HepG2 (cell line): ENCODE results near the gene DPM2. TPM values are rescaled to one million over a fixed set of nuclear protein-coding genes. Genes with fewer than 3 reads are reported as not detected.
A peak's percentile ranks its signal among the peaks of the same experiment; 100 is the strongest.

Experiments used
- CBX1 ChIP-seq: IDR thresholded peaks from one replicate; pipeline ENCODE4 v1.6.1; 2016; ENCODE audit warnings: antibody characterized with exemption, low read depth
- CENPX ChIP-seq: sonication (generic); formaldehyde crosslinking; IDR thresholded peaks from 2 replicates; pipeline ENCODE4 v1.9.0; 2021; ENCODE audit warnings: mild to moderate bottlenecking, missing genetic modification reagents, moderate library complexity
- GATAD1 ChIP-seq: IDR thresholded peaks from 2 replicates; pipeline ENCODE4 v1.6.1; 2016; ENCODE audit warnings: missing genetic modification reagents, missing compliant biosample characterization
- GTF3A ChIP-seq: sonication (generic); formaldehyde crosslinking; conservative IDR thresholded peaks from 2 replicates; pipeline ENCODE4 v1.4.0; 2020; ENCODE audit warnings: mild to moderate bottlenecking, missing genetic modification reagents
- MLLT10 ChIP-seq: sonication (generic); formaldehyde crosslinking; IDR thresholded peaks from 2 replicates; pipeline ENCODE4 v1.4.0; 2020; ENCODE audit warnings: missing genetic modification reagents
- NR1H2 ChIP-seq: sonication (generic); formaldehyde crosslinking; IDR thresholded peaks from 2 replicates; pipeline ENCODE4 v1.8.1; 2022; ENCODE audit warnings: low read depth, missing genetic modification reagents, borderline replicate concordance
- NRL ChIP-seq: sonication (generic); formaldehyde crosslinking; IDR thresholded peaks from 2 replicates; pipeline ENCODE4 v1.5.0; 2020; ENCODE audit warnings: missing genetic modification reagents, mild to moderate bottlenecking, moderate library complexity, borderline replicate concordance
- RFXANK ChIP-seq: IDR thresholded peaks from 2 replicates; pipeline ENCODE4 v1.6.1; 2016
- SRY ChIP-seq: sonication (generic); formaldehyde crosslinking; IDR thresholded peaks from 2 replicates; pipeline ENCODE4 v1.8.0; 2022; ENCODE audit warnings: mild to moderate bottlenecking, missing genetic modification reagents
- ZBTB46 ChIP-seq: sonication (generic); formaldehyde crosslinking; IDR thresholded peaks from 2 replicates; pipeline ENCODE4 v1.4.0; 2020; ENCODE audit warnings: mild to moderate bottlenecking, missing genetic modification reagents, borderline replicate concordance
- ZBTB7B ChIP-seq: sonication (generic); formaldehyde crosslinking; IDR thresholded peaks from 2 replicates; pipeline ENCODE4 v1.4.0; 2020; ENCODE audit warnings: missing genetic modification reagents
- ZFAT ChIP-seq: sonication (generic); formaldehyde crosslinking; conservative IDR thresholded peaks from 2 replicates; pipeline ENCODE4 v1.8.1; 2023; ENCODE audit warnings: missing genetic modification reagents, inconsistent platforms
- ZNF10 ChIP-seq: sonication (generic); formaldehyde crosslinking; IDR thresholded peaks from 2 replicates; pipeline ENCODE4 v1.4.0; 2020; ENCODE audit warnings: mild to moderate bottlenecking, low read depth, missing genetic modification reagents, borderline replicate concordance
- ZNF430 ChIP-seq: sonication (generic); formaldehyde crosslinking; IDR thresholded peaks from 2 replicates; pipeline ENCODE4 v1.9.0; 2021; ENCODE audit warnings: mild to moderate bottlenecking, missing genetic modification reagents
- ZNF431 ChIP-seq: sonication (generic); formaldehyde crosslinking; IDR thresholded peaks from 2 replicates; pipeline ENCODE4 v1.9.0; 2022; ENCODE audit warnings: missing genetic modification reagents, low read depth, mild to moderate bottlenecking, borderline replicate concordance
- ZNF615 ChIP-seq: sonication (generic); formaldehyde crosslinking; IDR thresholded peaks from 2 replicates; pipeline ENCODE4 v1.5.0; 2020; ENCODE audit warnings: mild to moderate bottlenecking, missing genetic modification reagents, borderline replicate concordance
- ZSCAN12 ChIP-seq: sonication (generic); formaldehyde crosslinking; IDR thresholded peaks from 2 replicates; pipeline ENCODE4 v1.9.0; 2021; ENCODE audit warnings: mild to moderate bottlenecking, missing genetic modification reagents
- polyA plus RNA-seq, 8 experiments: library from polyadenylated mRNA; depleted of rRNA in 3 of 8; stranded (reverse) in 7 of 8; unstranded in 1 of 8; fragments of >200 nt; fragmentation: Illumina TruSeq in 4 of 8; extraction: Trizol in 4 of 8; gene quantifications; 2 replicates each; pipeline versions ENCODE4 v1.2.1 to v1.2.3, GENCODE V29; 2011 to 2016; ENCODE audit warnings: low read depth in 4 of 8, missing spikeins in 1 of 8, mixed read lengths in 1 of 8; ENCODE audit not compliant: insufficient read depth in 1 of 8
- total RNA-seq, 5 experiments: library from RNA; depleted of rRNA; stranded (reverse); fragments of >200 nt; fragmentation: Illumina TruSeq; extraction: Trizol; gene quantifications; 2 replicates each; pipeline ENCODE4 v1.2.3, GENCODE V29; 2016; ENCODE audit warnings: low read depth in 1 of 5
- TF ChIP-seq, protein P1 (sequence below): sonication (generic); formaldehyde crosslinking; IDR thresholded peaks from 2 replicates; pipeline ENCODE4 v1.4.0; 2020; ENCODE audit warnings: missing genetic modification reagents, borderline replicate concordance
- TF ChIP-seq, protein P2 (sequence below), 2 experiments: fragments of 450-650 bp in 1 of 2; sonication (generic) in 1 of 2; formaldehyde crosslinking; IDR thresholded peaks; 2 replicates each; pipeline versions ENCODE4 v1.5.0 to v1.8.0; 2020 to 2022; ENCODE audit warnings: mild to moderate bottlenecking in 1 of 2, missing genetic modification reagents in 1 of 2
- TF ChIP-seq, protein P3 (sequence below): sonication (generic); formaldehyde crosslinking; IDR thresholded peaks from 2 replicates; pipeline ENCODE4 v1.8.1; 2023; ENCODE audit warnings: mild to moderate bottlenecking, inconsistent platforms, moderate library complexity, missing genetic modification reagents, borderline replicate concordance
- TF ChIP-seq, protein P4 (sequence below): sonication (generic); formaldehyde crosslinking; IDR thresholded peaks from 2 replicates; pipeline ENCODE4 v1.5.0; 2020; ENCODE audit warnings: mild to moderate bottlenecking, missing genetic modification reagents

The DPM2 gene
- total and polyA plus RNA-seq, 2 of the 13 experiments (the other 11 are each of a cell fraction or from before 2014, with no cell fraction given): 24.8 to 35.3 TPM

DNA sequence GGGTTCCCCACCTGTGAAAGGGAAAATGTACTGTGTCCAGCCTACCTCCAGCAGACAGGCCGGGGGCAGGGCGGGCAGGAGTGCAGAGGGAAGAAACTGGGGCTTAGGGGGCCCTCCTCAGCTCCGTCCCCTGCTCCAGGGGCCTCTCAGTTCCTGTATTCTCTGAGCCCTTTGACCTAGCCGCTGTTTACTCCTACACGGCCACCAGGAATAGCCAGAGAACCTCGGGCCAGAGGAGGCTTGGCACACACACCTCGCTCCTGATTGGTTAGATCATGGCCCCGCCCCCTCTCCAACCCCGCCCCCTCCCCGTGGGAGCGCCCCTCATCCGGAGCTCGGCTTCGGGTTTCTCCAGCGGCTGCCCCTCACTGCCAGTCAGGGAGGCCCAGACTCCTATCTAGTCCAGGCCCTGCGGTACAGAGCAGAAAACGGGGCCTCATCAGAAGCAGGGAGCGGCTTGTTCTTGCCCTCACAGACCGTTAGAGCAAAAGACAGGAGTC, 40.4 kb downstream of the DPM2 start (continued):
- TF ChIP-seq GATAD1 (CRISPR knock-in tag) (no peak), NRL (CRISPR knock-in tag) (no peak), ZNF615 (CRISPR knock-in tag) (no peak), RFXANK (CRISPR knock-in tag) (no peak), ZSCAN12 (CRISPR knock-in tag) (no peak), ZNF431 (CRISPR knock-in tag) (no peak), GTF3A (CRISPR knock-in tag) (no peak), ZBTB7B (CRISPR knock-in tag) (peak; percentile 87), CBX1 (peak; percentile 21), ZNF430 (CRISPR knock-in tag) (peak; percentile 37; the same call in 1 of the 2 replicates), ZNF10 (CRISPR knock-in tag) (no peak), NR1H2 (CRISPR knock-in tag) (no peak), CENPX (no peak), SRY (CRISPR knock-in tag) (peak; percentile 56; the same call in 1 of the 2 replicates), ZBTB46 (CRISPR knock-in tag) (no peak), MLLT10 (no peak), ZFAT (CRISPR knock-in tag) (no peak)
- TF ChIP-seq, protein P1, sequence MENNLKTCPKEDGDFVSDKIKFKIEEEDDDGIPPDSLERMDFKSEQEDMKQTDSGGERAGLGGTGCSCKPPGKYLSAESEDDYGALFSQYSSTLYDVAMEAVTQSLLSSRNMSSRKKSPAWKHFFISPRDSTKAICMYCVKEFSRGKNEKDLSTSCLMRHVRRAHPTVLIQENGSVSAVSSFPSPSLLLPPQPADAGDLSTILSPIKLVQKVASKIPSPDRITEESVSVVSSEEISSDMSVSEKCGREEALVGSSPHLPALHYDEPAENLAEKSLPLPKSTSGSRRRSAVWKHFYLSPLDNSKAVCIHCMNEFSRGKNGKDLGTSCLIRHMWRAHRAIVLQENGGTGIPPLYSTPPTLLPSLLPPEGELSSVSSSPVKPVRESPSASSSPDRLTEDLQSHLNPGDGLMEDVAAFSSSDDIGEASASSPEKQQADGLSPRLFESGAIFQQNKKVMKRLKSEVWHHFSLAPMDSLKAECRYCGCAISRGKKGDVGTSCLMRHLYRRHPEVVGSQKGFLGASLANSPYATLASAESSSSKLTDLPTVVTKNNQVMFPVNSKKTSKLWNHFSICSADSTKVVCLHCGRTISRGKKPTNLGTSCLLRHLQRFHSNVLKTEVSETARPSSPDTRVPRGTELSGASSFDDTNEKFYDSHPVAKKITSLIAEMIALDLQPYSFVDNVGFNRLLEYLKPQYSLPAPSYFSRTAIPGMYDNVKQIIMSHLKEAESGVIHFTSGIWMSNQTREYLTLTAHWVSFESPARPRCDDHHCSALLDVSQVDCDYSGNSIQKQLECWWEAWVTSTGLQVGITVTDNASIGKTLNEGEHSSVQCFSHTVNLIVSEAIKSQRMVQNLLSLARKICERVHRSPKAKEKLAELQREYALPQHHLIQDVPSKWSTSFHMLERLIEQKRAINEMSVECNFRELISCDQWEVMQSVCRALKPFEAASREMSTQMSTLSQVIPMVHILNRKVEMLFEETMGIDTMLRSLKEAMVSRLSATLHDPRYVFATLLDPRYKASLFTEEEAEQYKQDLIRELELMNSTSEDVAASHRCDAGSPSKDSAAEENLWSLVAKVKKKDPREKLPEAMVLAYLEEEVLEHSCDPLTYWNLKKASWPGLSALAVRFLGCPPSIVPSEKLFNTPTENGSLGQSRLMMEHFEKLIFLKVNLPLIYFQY: no peak
- TF ChIP-seq, protein P2, sequence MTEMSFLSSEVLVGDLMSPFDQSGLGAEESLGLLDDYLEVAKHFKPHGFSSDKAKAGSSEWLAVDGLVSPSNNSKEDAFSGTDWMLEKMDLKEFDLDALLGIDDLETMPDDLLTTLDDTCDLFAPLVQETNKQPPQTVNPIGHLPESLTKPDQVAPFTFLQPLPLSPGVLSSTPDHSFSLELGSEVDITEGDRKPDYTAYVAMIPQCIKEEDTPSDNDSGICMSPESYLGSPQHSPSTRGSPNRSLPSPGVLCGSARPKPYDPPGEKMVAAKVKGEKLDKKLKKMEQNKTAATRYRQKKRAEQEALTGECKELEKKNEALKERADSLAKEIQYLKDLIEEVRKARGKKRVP (CRISPR knock-in tag; IDR thresholded peaks at IDR 0.05): no peak
- TF ChIP-seq, protein P3, sequence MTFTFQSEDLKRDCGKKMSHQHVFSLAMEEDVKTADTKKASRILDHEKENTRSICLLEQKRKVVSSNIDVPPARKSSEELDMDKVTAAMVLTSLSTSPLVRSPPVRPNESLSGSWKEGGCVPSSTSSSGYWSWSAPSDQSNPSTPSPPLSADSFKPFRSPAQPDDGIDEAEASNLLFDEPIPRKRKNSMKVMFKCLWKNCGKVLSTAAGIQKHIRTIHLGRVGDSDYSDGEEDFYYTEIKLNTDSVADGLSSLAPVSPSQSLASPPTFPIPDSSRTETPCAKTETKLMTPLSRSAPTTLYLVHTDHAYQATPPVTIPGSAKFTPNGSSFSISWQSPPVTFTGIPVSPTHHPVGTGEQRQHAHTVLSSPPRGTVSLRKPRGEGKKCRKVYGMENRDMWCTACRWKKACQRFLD (CRISPR knock-in tag): no peak
- TF ChIP-seq, protein P4, sequence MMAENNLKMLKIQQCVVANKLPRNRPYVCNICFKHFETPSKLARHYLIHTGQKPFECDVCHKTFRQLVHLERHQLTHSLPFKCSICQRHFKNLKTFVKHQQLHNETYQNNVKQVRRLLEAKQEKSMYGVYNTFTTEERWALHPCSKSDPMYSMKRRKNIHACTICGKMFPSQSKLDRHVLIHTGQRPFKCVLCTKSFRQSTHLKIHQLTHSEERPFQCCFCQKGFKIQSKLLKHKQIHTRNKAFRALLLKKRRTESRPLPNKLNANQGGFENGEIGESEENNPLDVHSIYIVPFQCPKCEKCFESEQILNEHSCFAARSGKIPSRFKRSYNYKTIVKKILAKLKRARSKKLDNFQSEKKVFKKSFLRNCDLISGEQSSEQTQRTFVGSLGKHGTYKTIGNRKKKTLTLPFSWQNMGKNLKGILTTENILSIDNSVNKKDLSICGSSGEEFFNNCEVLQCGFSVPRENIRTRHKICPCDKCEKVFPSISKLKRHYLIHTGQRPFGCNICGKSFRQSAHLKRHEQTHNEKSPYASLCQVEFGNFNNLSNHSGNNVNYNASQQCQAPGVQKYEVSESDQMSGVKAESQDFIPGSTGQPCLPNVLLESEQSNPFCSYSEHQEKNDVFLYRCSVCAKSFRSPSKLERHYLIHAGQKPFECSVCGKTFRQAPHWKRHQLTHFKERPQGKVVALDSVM (CRISPR knock-in tag): no peak; the same call in 1 of the 2 replicates
